Body of pancreas (tissue), 4 donors: Measurements from ENCODE around the gene POLN.

Source experiments
- CTCF ChIP-seq, 7 experiments: fragments of 450-650 bp in 4 of 7; fragments of 200-600 bp in 3 of 7; sonication (generic) in 3 of 7; IDR thresholded peaks; one replicate each; pipeline ENCODE4 v1.5.1; 2016 to 2019; ENCODE audit warnings: antibody characterized with exemption in 7 of 7
- POLR2A ChIP-seq, 3 donors: fragments of 450-650 bp; IDR thresholded peaks; one replicate each; pipeline ENCODE4 v1.6.1; 2016; ENCODE audit warnings: antibody characterized with exemption in 3 of 3, mild to moderate bottlenecking in 2 of 3

- TF ChIP-seq CTCF (IDR thresholded peaks at IDR 0.05) (no peak), POLR2A (IDR thresholded peaks at IDR 0.05) (no peak)
Measured at GRCh38 chr4:2082627-2083026, 159.3 kb downstream of the POLN start.
